NCI-H524 (cell line): Measurements from ENCODE around the gene CLEC4E.
"Not testable (repeated sequence)": the region's sequence is repeated elsewhere in the genome, so short reads cannot be mapped to it uniquely, and the experiment has no call there.

Source experiments
- DNase-seq, 2 experiments: peaks; one replicate each; lab custom pipeline; 2025; lab: John Stamatoyannopoulos, UW

The CLEC4E gene, protein sequence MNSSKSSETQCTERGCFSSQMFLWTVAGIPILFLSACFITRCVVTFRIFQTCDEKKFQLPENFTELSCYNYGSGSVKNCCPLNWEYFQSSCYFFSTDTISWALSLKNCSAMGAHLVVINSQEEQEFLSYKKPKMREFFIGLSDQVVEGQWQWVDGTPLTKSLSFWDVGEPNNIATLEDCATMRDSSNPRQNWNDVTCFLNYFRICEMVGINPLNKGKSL

GRCh38 chr12:8540831-8541230 is at the start of gene CLEC4E:
CLEC4E (minus strand) TSS chr12:8540905; CDS start chr12:8540797, 108 bp downstream.
- not testable (repeated sequence) for DNase-seq

GRCh38 chr12:8589679-8590078 is 49.0 kb upstream of the CLEC4E start:
- no peak for DNase-seq

DNA sequence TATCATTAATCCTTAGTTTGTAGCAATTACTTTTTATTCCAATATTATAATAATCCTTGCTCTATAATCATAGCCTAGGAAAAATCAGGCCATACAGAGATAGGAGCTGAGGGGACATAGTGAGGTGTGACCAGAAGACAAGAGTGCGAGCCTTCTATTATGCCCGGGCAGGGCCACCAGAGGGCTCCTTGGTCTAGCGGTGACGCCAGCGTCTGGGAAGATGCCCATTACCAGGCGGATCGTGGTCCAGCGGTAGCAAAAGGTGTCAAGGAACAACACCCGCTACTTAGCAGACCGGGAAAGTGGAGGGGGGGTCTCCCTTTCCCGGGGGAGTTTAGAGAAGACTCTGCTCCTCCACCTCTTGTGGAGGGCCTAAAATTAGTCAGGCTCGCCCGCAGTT is 43.8 kb upstream of the CLEC4E start:
- not testable (repeated sequence) for DNase-seq

- DNase-seq, result no peak
Observed at GRCh38 chr12:8584004-8584403, 43.3 kb upstream of the CLEC4E start.

DNA sequence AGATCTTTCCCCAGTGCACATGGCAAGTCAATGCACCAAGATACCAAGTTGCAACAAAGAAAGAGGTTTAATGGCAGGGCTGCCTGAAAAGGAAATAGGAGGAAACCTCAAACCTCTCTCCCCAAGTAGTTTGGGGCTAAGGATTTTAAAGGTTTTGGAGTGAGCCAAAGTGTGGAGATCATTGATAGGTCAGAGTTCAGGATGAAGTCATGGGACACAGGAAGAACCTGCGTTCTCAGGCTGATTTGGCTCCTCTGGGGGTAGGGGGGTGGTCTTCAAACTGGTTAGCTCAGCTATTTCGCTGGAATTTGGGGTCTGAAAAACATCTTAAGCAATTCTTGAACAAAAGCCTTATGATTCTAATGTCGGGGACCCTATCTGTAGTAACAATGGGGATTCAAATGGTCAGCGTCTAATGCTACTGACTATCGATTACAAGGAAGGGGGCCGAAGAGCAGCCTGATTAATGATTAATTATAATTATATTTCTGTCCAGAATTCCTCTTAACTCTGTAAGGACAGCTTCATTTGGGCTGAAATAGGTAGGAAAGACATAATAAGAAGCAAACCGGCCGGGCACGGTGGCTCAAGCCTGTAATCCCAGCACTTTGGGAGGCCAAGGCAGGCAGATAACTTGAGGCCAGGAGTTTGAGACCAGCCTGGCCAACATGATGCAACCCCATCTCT is 40.5 kb upstream of the CLEC4E start:
- DNase-seq, result no peak

DNA sequence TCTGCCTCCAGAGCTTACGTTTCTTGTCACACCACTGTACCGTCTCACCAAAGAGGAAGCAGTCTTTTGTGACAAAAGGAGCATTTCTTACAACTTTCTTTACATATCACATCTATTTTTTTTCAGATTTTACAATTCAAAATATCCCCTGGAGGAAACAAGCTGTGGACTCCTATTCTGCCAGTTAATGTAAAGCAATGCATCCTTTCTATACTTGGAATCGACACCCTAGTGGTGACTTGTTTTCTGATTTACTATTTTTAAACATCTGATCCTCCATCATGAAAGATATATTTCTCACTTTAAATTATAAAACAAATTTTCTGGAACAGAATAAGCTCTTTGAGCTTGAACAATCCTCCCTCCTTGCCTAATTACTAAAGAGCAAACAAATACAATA is 37.2 kb upstream of the CLEC4E start:
- no peak for DNase-seq

DNA sequence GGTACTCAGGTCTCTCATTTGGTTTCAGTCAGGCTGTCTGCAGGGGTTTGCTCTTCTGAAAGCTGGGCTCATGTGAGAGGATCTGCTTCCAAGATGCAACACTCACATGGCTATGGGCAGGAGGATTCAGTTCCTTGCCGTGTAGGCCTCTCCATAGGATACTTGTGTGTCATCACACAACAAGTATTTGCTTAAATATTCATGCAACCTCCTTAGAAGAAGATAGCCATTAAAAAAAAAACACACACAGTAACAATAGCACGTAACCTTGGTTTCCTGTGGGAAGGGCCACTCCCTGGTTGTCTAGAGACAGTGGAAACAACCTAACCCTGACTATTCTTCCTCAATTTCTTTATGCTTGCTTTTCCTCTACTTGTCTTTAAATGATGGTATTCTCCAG is 31.8 kb upstream of the CLEC4E start:
- no peak for DNase-seq

DNA sequence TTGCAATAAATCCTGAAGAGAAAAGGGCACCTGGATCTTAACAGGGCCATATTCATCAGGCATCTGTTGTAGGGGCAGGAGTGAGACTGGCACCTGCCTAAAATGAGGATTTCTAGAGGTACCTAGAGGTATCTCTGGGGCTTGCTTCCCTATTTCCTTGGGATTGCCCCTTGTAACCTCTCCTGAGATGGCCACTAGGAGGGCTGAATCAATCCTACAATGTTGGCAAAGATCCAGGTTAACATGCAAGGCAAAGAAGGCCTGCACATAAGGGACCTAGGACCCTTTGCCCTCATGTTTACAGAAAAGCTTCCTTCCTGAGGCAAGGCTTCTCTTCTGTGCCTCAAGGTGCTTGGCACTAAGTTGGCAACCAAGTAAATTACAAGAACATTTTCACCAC is 25.8 kb upstream of the CLEC4E start:
- no peak for DNase-seq

GRCh38 chr12:8566052-8566451 is 25.3 kb upstream of the CLEC4E start:
- not testable (repeated sequence) for DNase-seq

DNA sequence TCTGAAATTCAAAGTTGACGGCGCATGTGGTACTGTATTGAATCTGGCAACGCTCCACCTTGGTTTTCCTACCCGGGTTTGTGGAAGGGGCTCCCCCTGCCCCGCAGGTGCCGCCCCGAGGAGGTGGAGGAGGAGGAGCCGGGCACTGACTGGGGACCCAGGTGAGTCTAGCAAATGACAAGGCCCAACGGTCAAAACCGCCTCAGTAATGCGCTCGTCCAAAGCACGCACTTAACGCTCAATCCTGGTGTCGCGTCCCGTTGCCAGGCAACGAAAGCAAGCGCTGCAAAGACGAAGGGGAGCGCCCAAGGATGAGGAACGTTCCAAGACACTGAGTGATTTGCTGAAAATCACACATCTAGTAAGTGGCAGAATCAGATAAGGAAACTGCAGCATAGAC is 24.0 kb upstream of the CLEC4E start:
- DNase-seq, result peak in 1 of 2 experiments; percentile 42

DNA sequence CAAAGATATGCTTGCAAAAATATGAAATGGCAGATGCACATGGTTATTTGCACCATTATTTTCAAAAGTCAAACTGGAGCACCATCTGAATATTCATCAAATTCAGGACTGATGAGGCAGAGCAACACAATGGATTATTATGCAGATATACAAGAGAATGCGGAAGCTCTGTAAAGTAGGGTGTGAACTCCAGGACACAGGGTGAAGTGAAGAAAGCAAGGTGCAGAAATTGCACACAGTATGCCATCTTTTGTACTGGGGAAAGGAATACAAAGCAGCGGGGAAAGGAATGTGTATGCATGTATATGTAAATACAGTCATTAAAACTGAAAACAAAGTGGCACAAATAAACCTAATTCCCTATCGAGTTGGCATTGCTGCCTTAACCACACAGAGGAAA is 22.7 kb upstream of the CLEC4E start:
- no peak for DNase-seq

DNA sequence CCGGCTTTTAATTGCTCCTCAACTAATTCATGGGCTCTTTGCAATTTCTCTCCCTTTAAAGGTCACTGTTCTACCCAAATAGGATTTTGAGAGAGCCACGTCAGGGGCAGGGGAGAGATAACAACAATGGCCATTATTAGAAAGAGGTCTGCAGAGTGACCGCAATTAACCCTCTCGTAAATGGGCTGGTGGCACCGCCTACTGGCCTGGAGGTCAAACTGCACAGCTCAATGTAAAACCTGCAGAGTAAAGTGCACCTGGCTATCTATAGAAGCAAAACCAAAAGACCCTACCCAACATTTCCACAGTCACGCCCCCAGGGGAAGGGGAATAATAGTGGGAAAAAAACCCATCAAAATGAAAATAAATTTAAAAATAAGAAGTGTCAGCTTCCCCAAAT is 21.6 kb upstream of the CLEC4E start:
- peak in 1 of 2 experiments; percentile 4 for DNase-seq

- no peak for DNase-seq
Observed at GRCh38 chr12:8561011-8561410, 20.3 kb upstream of the CLEC4E start.

DNA sequence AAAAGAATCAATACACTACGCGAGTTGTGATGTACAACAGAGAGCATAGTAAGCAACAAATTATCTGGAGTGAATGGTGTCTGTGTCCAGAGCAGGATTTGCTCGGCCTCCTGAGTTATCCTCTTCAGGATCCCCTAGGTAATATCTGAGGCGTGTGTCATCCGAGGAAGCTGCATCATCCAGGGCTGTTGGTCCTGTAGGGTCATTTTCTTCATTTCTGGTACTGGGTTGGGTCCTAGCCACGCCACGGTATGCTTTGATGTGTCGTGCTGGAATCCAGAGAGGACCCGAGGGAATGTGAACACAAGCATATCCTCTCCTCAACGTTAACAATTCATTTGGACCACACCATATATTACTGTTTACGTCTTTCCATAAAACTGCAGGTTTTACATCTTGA is 19.0 kb upstream of the CLEC4E start:
- DNase-seq, result no peak

DNA sequence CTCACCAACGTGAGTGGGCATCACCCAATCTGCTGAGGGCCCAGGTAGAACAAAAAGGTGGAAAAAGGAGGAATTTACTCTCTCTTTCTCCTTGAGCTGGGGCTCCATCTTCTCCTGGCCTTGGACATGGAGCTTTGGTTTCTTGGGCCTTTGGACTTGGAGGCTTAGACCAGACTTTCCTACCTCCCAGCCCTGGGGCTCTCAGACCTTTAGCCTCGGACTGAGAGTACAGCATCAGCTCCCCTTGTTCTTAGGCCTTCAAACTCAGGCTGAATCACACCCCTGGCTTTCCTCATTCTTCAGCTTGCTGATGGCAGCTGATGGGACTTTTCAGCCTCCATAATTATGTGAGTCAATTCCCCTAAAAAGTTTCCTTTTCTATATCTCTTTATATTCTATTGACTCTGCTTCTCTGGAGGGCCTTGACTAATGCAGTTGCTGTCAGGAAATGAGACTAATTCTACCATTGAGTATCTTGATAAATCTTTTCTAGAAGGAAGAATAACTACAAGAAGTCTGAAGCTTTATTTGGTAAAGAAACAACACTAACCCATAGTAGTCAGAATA is 15.9 kb upstream of the CLEC4E start:
- no peak for DNase-seq

DNA sequence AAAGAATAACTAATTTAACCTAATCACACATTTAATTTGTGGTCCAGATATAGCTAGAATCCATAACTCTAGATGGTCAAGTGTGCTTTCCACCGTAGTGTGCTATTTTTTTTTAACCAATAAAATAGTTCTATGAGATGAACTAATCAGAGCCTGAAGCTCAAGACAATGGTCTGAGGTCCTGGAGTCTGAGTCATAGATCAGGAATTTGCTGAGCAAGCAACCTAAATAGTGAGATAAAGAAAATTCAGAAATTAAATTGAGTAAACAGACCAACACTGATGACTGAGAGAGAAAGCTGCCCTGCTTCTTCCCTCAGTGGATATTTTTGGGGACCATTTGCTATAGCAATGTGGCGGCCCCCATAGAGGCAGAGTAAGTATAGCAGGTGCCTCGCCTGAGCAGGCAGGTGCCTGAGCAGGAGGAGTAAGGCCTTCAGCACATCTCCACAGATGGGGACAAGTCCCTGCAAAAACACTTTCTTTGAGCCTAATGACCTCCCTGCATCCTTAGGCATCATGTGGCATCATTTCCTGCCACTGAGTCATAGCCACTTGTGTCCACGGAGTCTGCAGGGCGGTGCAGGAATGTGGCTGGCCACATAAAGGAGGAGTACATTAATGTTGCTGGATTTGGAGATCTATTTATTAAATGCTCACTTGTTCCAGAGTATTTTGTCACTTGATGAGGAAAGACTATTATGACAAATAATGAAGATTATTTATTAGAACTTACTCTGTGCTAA is 13.9 kb upstream of the CLEC4E start:
- DNase-seq, result no peak

- no peak for DNase-seq
Observed at GRCh38 chr12:8553088-8553627, 12.5 kb upstream of the CLEC4E start.

DNA sequence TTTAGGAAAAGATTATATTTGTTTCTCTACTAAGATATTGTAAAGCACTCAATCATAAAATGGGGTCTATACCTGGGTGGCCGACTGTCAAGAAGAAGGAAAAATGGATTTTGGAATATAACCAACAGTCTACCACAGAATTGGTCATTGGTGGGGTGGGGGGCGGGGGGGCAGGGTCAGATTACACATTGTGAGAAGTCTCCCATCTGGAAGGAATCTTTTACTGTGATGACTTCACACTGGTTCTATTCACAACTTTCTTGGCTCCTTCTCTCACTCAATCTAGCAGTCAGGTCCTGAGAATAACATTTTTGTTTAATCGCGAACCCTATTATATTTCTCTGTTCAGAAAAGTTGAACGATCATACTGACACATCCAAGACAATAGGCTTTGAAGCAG is 8.7 kb upstream of the CLEC4E start:
- DNase-seq, result no peak

DNA sequence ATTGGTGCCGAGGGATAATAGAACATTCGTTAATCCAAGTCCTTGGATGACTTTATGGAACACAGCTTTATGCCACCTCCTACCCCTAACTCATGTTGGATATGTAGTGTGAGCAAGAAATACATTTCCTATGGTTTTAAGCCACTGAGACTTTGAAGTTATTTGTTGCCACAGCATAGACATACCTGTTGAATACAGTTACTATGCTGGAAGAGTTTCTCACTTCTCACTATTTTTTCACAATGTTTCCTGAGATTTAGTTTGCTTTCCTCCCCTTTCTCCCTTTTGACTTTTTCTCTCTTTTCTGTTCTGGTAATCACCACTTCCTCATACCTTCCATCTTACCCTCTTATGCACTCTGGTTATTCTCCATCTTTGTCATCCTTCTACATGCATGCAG is 7.5 kb upstream of the CLEC4E start:
- DNase-seq, result no peak

GRCh38 chr12:8547645-8548044 is 6.9 kb upstream of the CLEC4E start:
- DNase-seq, result no peak

- DNase-seq, result no peak
Observed at GRCh38 chr12:8546591-8546990, 5.9 kb upstream of the CLEC4E start.

- DNase-seq, result peak in 1 of 2 experiments; percentile 58
Observed at GRCh38 chr12:8544295-8544694, 3.6 kb upstream of the CLEC4E start.

DNA sequence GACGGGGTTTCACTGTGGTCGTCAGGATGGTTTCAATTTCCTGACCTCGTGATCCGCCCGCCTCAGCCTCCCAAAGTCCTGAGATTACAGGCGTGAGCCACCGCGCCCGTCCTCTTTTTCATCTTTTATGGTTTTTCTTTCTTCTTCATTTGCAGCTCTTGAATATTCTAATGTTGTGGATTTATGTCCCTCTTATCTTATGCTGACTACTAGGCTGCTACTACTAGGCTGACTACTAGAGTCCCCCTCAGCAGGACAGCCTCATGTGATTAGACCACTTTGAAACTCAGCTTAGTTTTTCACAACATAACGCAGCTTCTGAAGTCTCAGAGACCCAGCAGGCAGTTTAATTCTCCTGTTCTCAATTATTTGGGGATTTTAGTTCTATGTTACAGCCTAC is 857 bp upstream of the CLEC4E start:
- DNase-seq, result no peak
